Liver (tissue), 9 donors: ENCODE measurements around the gene RTL10. TPM values are rescaled to one million over a fixed set of nuclear protein-coding genes. Genes with fewer than 3 reads are reported as not detected.

Experiments
- DNase-seq: peaks from one replicate; pipeline ENCODE4 v3.0.0-alpha.2; 2017; ENCODE audit warnings: low spot score
- H3K27ac ChIP-seq, 2 donors: one replicate each; pipeline ENCODE4 v1.7.0; 2013; ENCODE audit warnings: inconsistent platforms in 2 of 2, low read length in 2 of 2, control low read depth in 1 of 2, low read depth in 1 of 2, mild to moderate bottlenecking in 1 of 2
- H3K27me3 ChIP-seq, 4 donors: one replicate each; pipeline versions ENCODE4 v1.6.1 to v1.7.0; 2013; ENCODE audit warnings: low read length in 3 of 4, inconsistent platforms in 1 of 4, mild to moderate bottlenecking in 1 of 4, moderate library complexity in 1 of 4; ENCODE audit not compliant: control insufficient read depth in 4 of 4, insufficient read depth in 4 of 4
- H3K36me3 ChIP-seq, 4 donors: one replicate each; pipeline versions ENCODE4 v1.6.1 to v1.7.0; 2013; ENCODE audit warnings: low read length in 3 of 4, mild to moderate bottlenecking in 3 of 4, low read depth in 1 of 4, moderate library complexity in 1 of 4; ENCODE audit not compliant: control insufficient read depth in 4 of 4, insufficient read depth in 3 of 4
- H3K4me1 ChIP-seq, 4 donors: one replicate each; pipeline versions ENCODE4 v1.6.1 to v1.7.0; 2013; ENCODE audit warnings: low read length in 3 of 4, mild to moderate bottlenecking in 3 of 4, moderate library complexity in 1 of 4; ENCODE audit not compliant: control insufficient read depth in 4 of 4, insufficient read depth in 4 of 4
- H3K4me3 ChIP-seq, 3 donors: one replicate each; pipeline versions ENCODE4 v1.6.1 to v1.7.0; 2013; ENCODE audit warnings: low read length in 3 of 3, control low read depth in 1 of 3, low read depth in 1 of 3, mild to moderate bottlenecking in 1 of 3
- H3K9ac ChIP-seq, 2 donors: one replicate each; pipeline ENCODE4 v1.7.0; 2013; ENCODE audit warnings: low read length in 2 of 2, mild to moderate bottlenecking in 2 of 2, moderate library complexity in 2 of 2, control low read depth in 1 of 2, low read depth in 1 of 2
- H3K9me3 ChIP-seq, 4 donors: one replicate each; pipeline versions ENCODE4 v1.6.1 to v1.7.0; 2013; ENCODE audit warnings: low read length in 3 of 4; ENCODE audit not compliant: control insufficient read depth in 4 of 4
- ATF3 ChIP-seq: IDR thresholded peaks from 2 replicates; pipeline ENCODE4 v1.6.1; 2016; ENCODE audit warnings: antibody characterized with exemption
- CTCF ChIP-seq: fragments of 150-350 bp; IDR thresholded peaks from 2 replicates; pipeline ENCODE4 v1.5.1; 2017; ENCODE audit warnings: improper control_type of control experiment, low read depth, low read length; ENCODE audit not compliant: missing input control
- EGR1 ChIP-seq, 2 donors: IDR thresholded peaks; 2 replicates each; pipeline ENCODE4 v1.6.1; 2016 to 2018; ENCODE audit warnings: antibody characterized with exemption in 2 of 2, low read depth in 2 of 2
- FOXA1 ChIP-seq: IDR thresholded peaks from 2 replicates; pipeline ENCODE4 v1.6.1; 2016; ENCODE audit warnings: antibody characterized with exemption
- FOXA2 ChIP-seq: IDR thresholded peaks from 2 replicates; pipeline ENCODE4 v1.6.1; 2016; ENCODE audit warnings: antibody characterized with exemption
- GABPA ChIP-seq, 2 donors: IDR thresholded peaks in 1 of 2; conservative IDR thresholded peaks in 1 of 2; 2 replicates each; pipeline ENCODE4 v1.6.1; 2016; ENCODE audit warnings: antibody characterized with exemption in 2 of 2, mild to moderate bottlenecking in 1 of 2, moderate library complexity in 1 of 2
- HNF4A ChIP-seq, 2 donors: conservative IDR thresholded peaks; 2 replicates each; pipeline ENCODE4 v1.6.1; 2016; ENCODE audit warnings: antibody characterized with exemption in 2 of 2, mild to moderate bottlenecking in 2 of 2
- HNF4G ChIP-seq: IDR thresholded peaks from 2 replicates; pipeline ENCODE4 v1.6.1; 2016; ENCODE audit warnings: antibody characterized with exemption
- JUND ChIP-seq, 2 donors: IDR thresholded peaks; 2 replicates each; pipeline ENCODE4 v1.6.1; 2016; ENCODE audit warnings: antibody characterized with exemption in 2 of 2
- MAX ChIP-seq: IDR thresholded peaks from 2 replicates; pipeline ENCODE4 v1.6.1; 2016; ENCODE audit warnings: antibody characterized with exemption
- NR2F2 ChIP-seq: IDR thresholded peaks from 2 replicates; pipeline ENCODE4 v1.6.1; 2016; ENCODE audit warnings: antibody characterized with exemption
- RAD21 ChIP-seq, 2 donors: IDR thresholded peaks; 2 replicates each; pipeline ENCODE4 v1.6.1; 2016; ENCODE audit warnings: antibody characterized with exemption in 2 of 2, mild to moderate bottlenecking in 2 of 2
- REST ChIP-seq: IDR thresholded peaks from 2 replicates; pipeline ENCODE4 v1.6.1; 2016; ENCODE audit warnings: antibody characterized with exemption, mild to moderate bottlenecking
- RXRA ChIP-seq, 2 donors: IDR thresholded peaks; 2 replicates each; pipeline ENCODE4 v1.6.1; 2017 to 2018; ENCODE audit warnings: antibody characterized with exemption in 2 of 2, mild to moderate bottlenecking in 1 of 2
- SP1 ChIP-seq: IDR thresholded peaks from 2 replicates; pipeline ENCODE4 v1.6.1; 2018; ENCODE audit warnings: antibody characterized with exemption, mild to moderate bottlenecking
- TAF1 ChIP-seq: conservative IDR thresholded peaks from 2 replicates; pipeline ENCODE4 v1.6.1; 2016; ENCODE audit warnings: antibody characterized with exemption, mild to moderate bottlenecking
- YY1 ChIP-seq: IDR thresholded peaks from 2 replicates; pipeline ENCODE4 v1.6.1; 2016; ENCODE audit warnings: antibody characterized with exemption, mild to moderate bottlenecking
- WGBS: extraction: QIAGEN DNeasy Blood & Tissue Kit; methylation state at CpG from one replicate; pipeline ENCODE4 v1.1.7; 2013; 5-methylcytosine and 5-hydroxymethylcytosine counted together
- polyA plus RNA-seq, 2 donors: library from polyadenylated mRNA; stranded (reverse) in 1 of 2; unstranded in 1 of 2; fragments of 200-250 nt in 1 of 2; fragments of >200 nt in 1 of 2; fragmentation: Nextera tagmentation in 1 of 2; extraction: Ambion mirVana in 1 of 2; gene quantifications; one replicate each; pipeline versions ENCODE4 v1.2.1 to v1.2.3, GENCODE V29; 2013 to 2015
- total RNA-seq, 2 donors: library from RNA; depleted of rRNA; stranded (reverse); fragments of >200 nt; gene quantifications; one replicate each; pipeline ENCODE4 v1.2.3, GENCODE V29; 2014
- donor health status: healthy.
- donor health status: healthy.
- donor health status: healthy.
- donor health status: healthy.
- donor health status: healthy.

Gene RTL10
- total and polyA plus RNA-seq, 4 donors = 4.2 to 8.3 (median 7.4) TPM

GRCh38 chr22:19831016-19831415, 23.7 kb downstream of the RTL10 start:
- Histone ChIP-seq H3K36me3 (no peaks in the 10 kb centered on the region), H3K9ac (no peak overlapping the region), H3K27ac (no peak overlapping the region), H3K4me1 (peaks cover 0 to 14% (median 8%) of the 10 kb centered on the region in 4 donors), H3K9me3 (no peaks in the 10 kb centered on the region), H3K27me3 (no peaks in the 10 kb centered on the region), H3K4me3 (no peak overlapping the region)
- TF ChIP-seq CTCF = no peak
- TF ChIP-seq RAD21 (IDR thresholded peaks at IDR 0.05) = no peak
- TF ChIP-seq YY1 = no peak
- no peak for TF ChIP-seq TAF1
- no peak for TF ChIP-seq REST
- no peak for TF ChIP-seq FOXA1
- TF ChIP-seq ATF3 = no peak
- TF ChIP-seq EGR1 (IDR thresholded peaks at IDR 0.05; ENCODE audit: low read depth in 2 of 2) = no peak
- no peak for TF ChIP-seq FOXA2
- no peak for TF ChIP-seq HNF4A (conservative IDR thresholded peaks at IDR 0.05)
- no peak for TF ChIP-seq HNF4G
- no peak for TF ChIP-seq JUND (IDR thresholded peaks at IDR 0.05)
- no peak for TF ChIP-seq MAX
- WGBS = 98% methylated on average over 6 of the region's 6 CpGs
- DNase-seq = no peak

- H3K4me3 ChIP-seq = no peak overlapping the region
- WGBS = 93% methylated on average over 2 of the region's 2 CpGs
- no peaks in the 10 kb centered on the region for H3K36me3 ChIP-seq
- H3K27me3 ChIP-seq = no peaks in the 10 kb centered on the region
- no peaks in the 10 kb centered on the region for H3K9me3 ChIP-seq
- peaks cover 9 to 38% (median 31%) of the 10 kb centered on the region in 4 donors for H3K4me1 ChIP-seq
- H3K27ac ChIP-seq = no peak overlapping the region
- no peak for DNase-seq
- TF ChIP-seq CTCF = no peak
- no peak for TF ChIP-seq HNF4A (conservative IDR thresholded peaks at IDR 0.05)
- no peak for TF ChIP-seq SP1
- no peak for TF ChIP-seq NR2F2
- no peak for TF ChIP-seq MAX
- no peak for TF ChIP-seq YY1
- no peak for TF ChIP-seq FOXA2
- TF ChIP-seq REST = no peak
- no peak for TF ChIP-seq JUND (IDR thresholded peaks at IDR 0.05)
- no peak for TF ChIP-seq FOXA1
- TF ChIP-seq ATF3 = no peak
- TF ChIP-seq HNF4G = no peak
- no peak for TF ChIP-seq EGR1 (IDR thresholded peaks at IDR 0.05; ENCODE audit: low read depth in 2 of 2)
- no peak for TF ChIP-seq GABPA (IDR thresholded peaks at IDR 0.05 in 1 of 2, conservative IDR thresholded peaks at IDR 0.05 in 1 of 2)
- TF ChIP-seq RAD21 (IDR thresholded peaks at IDR 0.05) = no peak
- no peak for TF ChIP-seq RXRA (IDR thresholded peaks at IDR 0.05)
- no peak overlapping the region for H3K9ac ChIP-seq
Observed at GRCh38 chr22:19828035-19828401, 26.7 kb downstream of the RTL10 start.
